GM20000 (cell line): Measurements from ENCODE around the gene LETM1.

Experiments
- DNase-seq: peaks from one replicate; pipeline ENCODE4 v3.0.0; 2012; ENCODE audit warnings: low spot score
- TF ChIP-seq, protein P1 (sequence below): IDR thresholded peaks from 2 replicates; pipeline ENCODE4 v1.5.1; 2012; ENCODE audit warnings: mild to moderate bottlenecking, control low read depth; ENCODE audit errors: extremely low read depth, missing control alignments

LETM1 gene

GRCh38 chr4:1859389-1859753 lies 3.4 kb upstream of the LETM1 start:
- DNase-seq, result no peak
- TF ChIP-seq, protein P1, sequence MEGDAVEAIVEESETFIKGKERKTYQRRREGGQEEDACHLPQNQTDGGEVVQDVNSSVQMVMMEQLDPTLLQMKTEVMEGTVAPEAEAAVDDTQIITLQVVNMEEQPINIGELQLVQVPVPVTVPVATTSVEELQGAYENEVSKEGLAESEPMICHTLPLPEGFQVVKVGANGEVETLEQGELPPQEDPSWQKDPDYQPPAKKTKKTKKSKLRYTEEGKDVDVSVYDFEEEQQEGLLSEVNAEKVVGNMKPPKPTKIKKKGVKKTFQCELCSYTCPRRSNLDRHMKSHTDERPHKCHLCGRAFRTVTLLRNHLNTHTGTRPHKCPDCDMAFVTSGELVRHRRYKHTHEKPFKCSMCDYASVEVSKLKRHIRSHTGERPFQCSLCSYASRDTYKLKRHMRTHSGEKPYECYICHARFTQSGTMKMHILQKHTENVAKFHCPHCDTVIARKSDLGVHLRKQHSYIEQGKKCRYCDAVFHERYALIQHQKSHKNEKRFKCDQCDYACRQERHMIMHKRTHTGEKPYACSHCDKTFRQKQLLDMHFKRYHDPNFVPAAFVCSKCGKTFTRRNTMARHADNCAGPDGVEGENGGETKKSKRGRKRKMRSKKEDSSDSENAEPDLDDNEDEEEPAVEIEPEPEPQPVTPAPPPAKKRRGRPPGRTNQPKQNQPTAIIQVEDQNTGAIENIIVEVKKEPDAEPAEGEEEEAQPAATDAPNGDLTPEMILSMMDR, result no peak

- TF ChIP-seq, protein P1, result no peak
- DNase-seq, result no peak
These were observed 2.0 kb upstream of the LETM1 start for GRCh38 chr4:1857931-1858330.

DNA sequence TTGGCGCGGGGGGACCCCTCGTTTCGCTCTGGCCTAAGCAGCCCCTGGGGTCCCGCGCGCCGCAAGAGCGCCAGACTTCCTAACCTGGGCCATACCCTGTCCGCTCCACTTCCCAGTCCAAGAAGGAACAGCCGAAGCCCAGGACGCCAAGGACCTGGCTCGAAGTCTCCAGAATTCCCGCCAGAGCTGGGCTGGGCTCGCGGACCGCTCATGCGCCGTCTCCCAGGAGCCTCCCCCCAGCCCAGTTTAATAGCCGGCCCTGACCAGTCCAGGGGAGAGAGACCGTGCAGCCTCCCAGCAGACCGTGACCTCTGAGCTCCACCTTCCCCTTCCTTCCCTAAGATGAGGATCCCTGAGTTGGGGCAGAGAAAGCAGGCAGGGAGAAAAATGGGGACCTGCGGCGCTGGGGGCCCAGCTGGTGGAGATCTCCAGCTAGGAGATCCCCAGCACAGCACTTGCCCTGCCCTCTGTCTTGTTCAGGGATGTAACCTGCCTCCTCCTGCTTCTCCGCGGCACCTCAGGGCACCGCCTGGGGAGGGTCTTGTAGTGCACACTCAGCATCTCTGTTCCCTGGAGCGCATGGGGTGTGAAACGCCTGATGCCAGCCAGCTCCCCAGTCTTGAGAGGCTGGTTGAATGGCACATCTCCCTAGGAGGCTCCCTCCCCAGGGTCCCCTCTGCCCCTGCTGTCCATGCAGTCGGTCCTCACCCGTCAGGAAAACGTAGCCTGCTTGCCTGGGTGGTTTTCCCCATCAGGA lies 1.2 kb upstream of the LETM1 start:
- no peak for DNase-seq
- TF ChIP-seq, protein P1, result no peak

GRCh38 chr4:1855333-1856070 lies 454 bp downstream of the LETM1 start:
- DNase-seq, result peak; percentile 49

DNA sequence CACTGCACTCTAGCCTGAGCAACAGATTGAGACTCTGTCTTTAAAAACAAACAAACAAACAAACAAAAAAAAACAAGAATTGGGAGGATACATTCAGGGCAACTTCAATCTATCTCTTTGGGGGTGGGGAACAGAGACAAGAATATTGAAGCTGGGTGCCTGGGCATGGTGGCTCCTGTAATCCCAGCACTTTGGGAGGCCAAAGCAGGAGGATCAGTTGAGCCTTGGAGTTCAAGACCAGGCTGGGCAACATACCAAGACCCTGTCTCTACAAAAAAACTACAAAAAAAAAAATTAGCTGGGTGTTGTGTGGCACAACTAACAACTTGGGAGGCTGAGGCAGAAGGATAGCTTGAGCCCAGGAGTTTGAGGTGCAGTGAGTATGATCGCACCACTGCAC lies 1.2 kb downstream of the LETM1 start:
- TF ChIP-seq, protein P1, result no peak
- no peak for DNase-seq

More at GRCh38 chr4:1855333-1856070, 454 bp downstream of the LETM1 start:
- TF ChIP-seq, protein P1, result no peak

GRCh38 chr4:1852904-1853623 lies 2.9 kb downstream of the LETM1 start:
- DNase-seq, result no peak
- TF ChIP-seq, protein P1, result no peak
